GM15510 (cell line): ENCODE measurements around the gene ZNF563.

ENCODE experiments used
- POLR2A ChIP-seq: IDR thresholded peaks from 3 replicates; pipeline ENCODE4 v1.6.1; 2011; ENCODE audit warnings: borderline replicate concordance; ENCODE audit not compliant: insufficient read length; ENCODE audit errors: extremely low read depth

Gene ZNF563

GRCh38 chr19:12333162-12334159 is at the start of gene ZNF563:
TSS of gene ZNF563 (minus strand) at chr19:12333633. CDS start at chr19:12333482, 151 bp downstream.
- peak; percentile 96 for TF ChIP-seq POLR2A

- no peak for TF ChIP-seq POLR2A
Observed at GRCh38 chr19:12380444-12380737, 47.0 kb upstream of the ZNF563 start.

- TF ChIP-seq POLR2A: no peak
Observed at GRCh38 chr19:12379732-12380443, 46.5 kb upstream of the ZNF563 start.

GRCh38 chr19:12374026-12374425 is 40.6 kb upstream of the ZNF563 start:
- TF ChIP-seq POLR2A: no peak

- peak; percentile 82 for TF ChIP-seq POLR2A
Observed at GRCh38 chr19:12365236-12366162, 32.1 kb upstream of the ZNF563 start, which contains the start of gene ZNF442. TSS of gene ZNF442 (minus strand) at chr19:12365683. CDS start at chr19:12363631, 2,052 bp downstream.

- TF ChIP-seq POLR2A: no peak
Observed at GRCh38 chr19:12364391-12365235, 31.2 kb upstream of the ZNF563 start.

- TF ChIP-seq POLR2A: no peak
Observed at GRCh38 chr19:12353375-12353774, 19.9 kb upstream of the ZNF563 start.

- TF ChIP-seq POLR2A: no peak
Observed at GRCh38 chr19:12350890-12351197, 17.4 kb upstream of the ZNF563 start.

- no peak for TF ChIP-seq POLR2A
Observed at GRCh38 chr19:12350185-12350889, 16.9 kb upstream of the ZNF563 start.

- no peak for TF ChIP-seq POLR2A
Observed at GRCh38 chr19:12346896-12347295, 13.5 kb upstream of the ZNF563 start.

GRCh38 chr19:12345197-12345596 is 11.8 kb upstream of the ZNF563 start:
- no peak for TF ChIP-seq POLR2A

- TF ChIP-seq POLR2A: no peak
Observed at GRCh38 chr19:12331211-12331941, 2.1 kb downstream of the ZNF563 start.

GRCh38 chr19:12330340-12330739 is 3.1 kb downstream of the ZNF563 start:
- TF ChIP-seq POLR2A: no peak
